Gastroesophageal sphincter (tissue), 3 donors: Measurements from ENCODE around the gene CPNE4.

Experiments
- EP300 ChIP-seq: sonication (generic); formaldehyde crosslinking; IDR thresholded peaks from one replicate; pipeline ENCODE4 v1.6.1; 2017; ENCODE audit warnings: antibody characterized with exemption, mild to moderate bottlenecking
- POLR2A ChIP-seq, 2 donors: fragments of 450-650 bp; IDR thresholded peaks; one replicate each; pipeline ENCODE4 v1.6.1; 2017; ENCODE audit warnings: antibody characterized with exemption in 2 of 2, mild to moderate bottlenecking in 2 of 2, moderate library complexity in 1 of 2
- POLR2AphosphoS5 ChIP-seq: sonication (generic); formaldehyde crosslinking; IDR thresholded peaks from one replicate; pipeline ENCODE4 v1.6.1; 2017; ENCODE audit warnings: antibody characterized with exemption
- TF ChIP-seq, protein P1 (sequence below), 4 experiments: fragments of 200-600 bp in 2 of 4; fragments of 450-650 bp in 2 of 4; sonication (generic) in 1 of 4; IDR thresholded peaks; one replicate each; pipeline ENCODE4 v1.5.1; 2017 to 2019; ENCODE audit warnings: antibody characterized with exemption in 4 of 4, mild to moderate bottlenecking in 2 of 4, moderate library complexity in 2 of 4

- TF ChIP-seq POLR2A (IDR thresholded peaks at IDR 0.05) (no peak), EP300 (no peak), POLR2AphosphoS5 (no peak)
- TF ChIP-seq, protein P1, sequence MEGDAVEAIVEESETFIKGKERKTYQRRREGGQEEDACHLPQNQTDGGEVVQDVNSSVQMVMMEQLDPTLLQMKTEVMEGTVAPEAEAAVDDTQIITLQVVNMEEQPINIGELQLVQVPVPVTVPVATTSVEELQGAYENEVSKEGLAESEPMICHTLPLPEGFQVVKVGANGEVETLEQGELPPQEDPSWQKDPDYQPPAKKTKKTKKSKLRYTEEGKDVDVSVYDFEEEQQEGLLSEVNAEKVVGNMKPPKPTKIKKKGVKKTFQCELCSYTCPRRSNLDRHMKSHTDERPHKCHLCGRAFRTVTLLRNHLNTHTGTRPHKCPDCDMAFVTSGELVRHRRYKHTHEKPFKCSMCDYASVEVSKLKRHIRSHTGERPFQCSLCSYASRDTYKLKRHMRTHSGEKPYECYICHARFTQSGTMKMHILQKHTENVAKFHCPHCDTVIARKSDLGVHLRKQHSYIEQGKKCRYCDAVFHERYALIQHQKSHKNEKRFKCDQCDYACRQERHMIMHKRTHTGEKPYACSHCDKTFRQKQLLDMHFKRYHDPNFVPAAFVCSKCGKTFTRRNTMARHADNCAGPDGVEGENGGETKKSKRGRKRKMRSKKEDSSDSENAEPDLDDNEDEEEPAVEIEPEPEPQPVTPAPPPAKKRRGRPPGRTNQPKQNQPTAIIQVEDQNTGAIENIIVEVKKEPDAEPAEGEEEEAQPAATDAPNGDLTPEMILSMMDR (IDR thresholded peaks at IDR 0.05): no peak
Measured at GRCh38 chr3:132064114-132064513, 29.3 kb upstream of the CPNE4 start.
